ENCODE measurements around the gene PPP2R3A. TPM values are rescaled to one million over a fixed set of nuclear protein-coding genes. Genes with fewer than 3 reads are reported as not detected.
A peak's percentile ranks its signal among the peaks of the same experiment; 100 is the strongest.

Gene PPP2R3A
- total and polyA plus RNA-seq, 2 donors from 2014 or later: 16.6 to 71.9 TPM

GRCh38 chr3:135992072-135992471, 26.5 kb downstream of the PPP2R3A start:
- peak; percentile 90 for FAIRE-seq
- Histone ChIP-seq H3K9ac (ENCODE audit: low read length in 3 of 3) (no peak overlapping the region), H3K27ac (ENCODE audit: low read depth in 2 of 2, low read length in 2 of 2) (peak overlapping the region in 1 of 2 donors; percentile 20), H3K9me3 (ENCODE audit: control insufficient read depth in 2 of 3, insufficient read depth in 1 of 3, low read length in 3 of 3) (no peaks in the 10 kb centered on the region), H3K4me3 (ENCODE audit: low read length in 3 of 3) (no peak overlapping the region), H3K27me3 (ENCODE audit: control insufficient read depth, insufficient read depth, low read length) (no peaks in the 10 kb centered on the region), H3K36me3 (ENCODE audit: control insufficient read depth in 2 of 3, insufficient read depth in 3 of 3, low read length in 3 of 3) (no peaks in the 10 kb centered on the region), H3K4me1 (ENCODE audit: control insufficient read depth in 2 of 3, insufficient read depth in 2 of 3, low read depth in 1 of 3, low read length in 3 of 3) (no peaks in the 10 kb centered on the region)
- no peak for TF ChIP-seq CTCF (IDR thresholded peaks at IDR 0.05; ENCODE audit: borderline replicate concordance, extremely low read depth, insufficient read depth)
- intact Hi-C loops (cut with DNase I): no loop called here
- no peak for DNase-seq

- H3K4me1 ChIP-seq (ENCODE audit: control insufficient read depth in 2 of 3, insufficient read depth in 2 of 3, low read depth in 1 of 3, low read length in 3 of 3): no peaks in the 10 kb centered on the region
- no peaks in the 10 kb centered on the region for H3K27me3 ChIP-seq (ENCODE audit: control insufficient read depth, insufficient read depth, low read length)
- H3K27ac ChIP-seq (ENCODE audit: low read depth in 2 of 2, low read length in 2 of 2): no peak overlapping the region
- H3K4me3 ChIP-seq (ENCODE audit: low read length in 3 of 3): no peak overlapping the region
- no peaks in the 10 kb centered on the region for H3K9me3 ChIP-seq (ENCODE audit: control insufficient read depth in 2 of 3, insufficient read depth in 1 of 3, low read length in 3 of 3)
- H3K36me3 ChIP-seq (ENCODE audit: control insufficient read depth in 2 of 3, insufficient read depth in 3 of 3, low read length in 3 of 3): no peaks in the 10 kb centered on the region
- no peak for TF ChIP-seq CTCF (IDR thresholded peaks at IDR 0.05; ENCODE audit: borderline replicate concordance, extremely low read depth, insufficient read depth)
- no peak overlapping the region for H3K9ac ChIP-seq (ENCODE audit: low read length in 3 of 3)
- FAIRE-seq (no peak), DNase-seq (no peak)
- intact Hi-C loops (cut with DNase I): no loop called here
Measured at GRCh38 chr3:135994708-135995337, 29.3 kb downstream of the PPP2R3A start.

GRCh38 chr3:135995766-135996165, 30.2 kb downstream of the PPP2R3A start:
- Histone ChIP-seq H3K9ac (ENCODE audit: low read length in 3 of 3) (no peak overlapping the region), H3K27ac (ENCODE audit: low read depth in 2 of 2, low read length in 2 of 2) (no peak overlapping the region), H3K4me1 (ENCODE audit: control insufficient read depth in 2 of 3, insufficient read depth in 2 of 3, low read depth in 1 of 3, low read length in 3 of 3) (no peaks in the 10 kb centered on the region), H3K4me3 (ENCODE audit: low read length in 3 of 3) (no peak overlapping the region), H3K9me3 (ENCODE audit: control insufficient read depth in 2 of 3, insufficient read depth in 1 of 3, low read length in 3 of 3) (no peaks in the 10 kb centered on the region), H3K27me3 (ENCODE audit: control insufficient read depth, insufficient read depth, low read length) (no peaks in the 10 kb centered on the region), H3K36me3 (ENCODE audit: control insufficient read depth in 2 of 3, insufficient read depth in 3 of 3, low read length in 3 of 3) (no peaks in the 10 kb centered on the region)
- intact Hi-C loops (cut with DNase I): no loop called here
- FAIRE-seq: no peak
- TF ChIP-seq CTCF (IDR thresholded peaks at IDR 0.05; ENCODE audit: borderline replicate concordance, extremely low read depth, insufficient read depth): no peak
- DNase-seq: no peak

All from kidney (tissue), 14 donors.